T-helper 17 cell (primary cell): ENCODE data around the gene GRAMD1B. TPM values are rescaled to one million over a fixed set of nuclear protein-coding genes. Genes with fewer than 3 reads are reported as not detected.
"Not testable (repeated sequence)": the region's sequence is repeated elsewhere in the genome, so short reads cannot be mapped to it uniquely, and the experiment has no call there.

Experiments
- ATAC-seq: fragments of 150-1000 bp; cut with Tn5 transposase; 2 replicates; pipeline ENCODE4 v1.10.0; 2021; ENCODE audit warnings: mild to moderate bottlenecking, moderate library complexity
- DNase-seq, 3 donors: peaks; one replicate each; pipeline versions ENCODE4 v3.0.0 to v3.0.0-alpha.2; 2020 to 2021
- H3K9me3 ChIP-seq: one replicate; pipeline ENCODE4 v1.7.0; 2013; ENCODE audit warnings: low read length, mild to moderate bottlenecking; ENCODE audit not compliant: control insufficient read depth, poor library complexity, severe bottlenecking
- H3K27ac Mint-ChIP-seq: one replicate; pipeline ENCODE4 v1.8.0; 2022; ENCODE audit warnings: mild to moderate bottlenecking, moderate library complexity, mixed read lengths
- H3K27me3 Mint-ChIP-seq: one replicate; pipeline ENCODE4 v1.8.0; 2022; ENCODE audit warnings: mixed read lengths
- H3K36me3 Mint-ChIP-seq: one replicate; pipeline ENCODE4 v1.8.0; 2022; ENCODE audit warnings: low read depth, mixed read lengths
- H3K4me1 Mint-ChIP-seq: one replicate; pipeline ENCODE4 v1.8.0; 2022; ENCODE audit warnings: mild to moderate bottlenecking, mixed read lengths
- H3K4me3 Mint-ChIP-seq: one replicate; pipeline ENCODE4 v1.8.0; 2022; ENCODE audit warnings: mild to moderate bottlenecking, moderate library complexity, mixed read lengths
- total RNA-seq, 4 donors: library from RNA in 2 of 4; stranded (reverse) in 2 of 4; gene quantifications; one replicate each; pipeline ENCODE4 v1.2.3 and lab custom pipeline; 2022 to 2026

The GRAMD1B gene
- total RNA-seq, 2 donors from 2014 or later, result 25.1 to 33.1 TPM

DNA sequence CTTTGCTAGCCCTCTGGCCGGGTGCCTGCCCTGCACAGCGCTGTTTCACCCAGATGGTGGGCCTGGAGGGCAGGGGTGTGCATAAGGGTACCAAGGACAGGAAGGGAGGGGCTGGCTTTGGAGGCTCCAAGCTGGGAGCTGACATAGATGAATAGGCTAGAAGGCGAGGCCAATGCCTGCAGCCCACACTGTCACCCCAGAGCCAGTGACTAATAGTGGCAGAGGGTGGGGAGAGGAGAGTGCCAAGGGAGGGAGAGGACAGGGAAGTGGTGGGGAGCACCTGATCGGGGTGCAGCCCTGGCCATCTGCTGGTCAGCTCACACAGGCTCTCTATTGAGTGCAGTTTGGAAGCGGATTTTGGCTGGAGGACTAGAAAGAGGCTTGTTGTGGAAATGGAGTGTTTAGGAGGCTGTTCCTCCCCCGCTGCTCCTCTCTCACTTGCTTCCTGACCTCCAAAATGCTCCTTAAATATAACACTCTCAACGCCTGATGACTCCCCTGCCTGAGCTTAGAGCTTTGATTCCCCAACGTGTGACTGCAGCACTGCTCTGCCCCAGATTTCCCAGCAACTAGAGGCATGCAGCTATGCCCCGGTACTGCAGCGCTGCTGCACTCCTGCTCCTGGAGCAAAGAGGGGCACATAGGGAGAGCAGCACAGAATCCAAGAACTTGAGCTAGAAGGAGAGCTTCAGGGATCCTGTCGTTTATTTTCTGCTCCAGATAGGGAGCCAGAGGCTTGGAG, 89.2 kb downstream of the GRAMD1B start:
- ATAC-seq, result no peak

DNA sequence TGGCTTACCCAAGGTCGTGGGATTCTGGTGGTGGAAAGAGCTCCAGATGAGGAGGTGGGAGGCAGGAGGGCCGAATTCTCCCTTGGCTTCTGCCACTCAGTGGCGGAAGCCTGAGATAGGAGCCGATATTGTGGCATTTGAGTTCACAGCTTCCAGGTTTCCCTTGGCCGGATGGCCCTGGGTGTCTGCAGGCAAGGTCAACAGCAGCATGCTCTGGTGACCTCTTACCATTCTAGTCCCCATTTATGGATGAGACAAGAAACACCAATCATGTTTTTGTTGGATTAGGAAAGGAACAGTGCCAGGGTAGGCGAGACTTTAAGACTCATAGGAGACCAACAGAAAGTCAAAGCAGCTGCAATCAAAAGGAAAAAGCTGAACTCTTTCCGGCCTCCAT, 89.7 kb downstream of the GRAMD1B start:
- Mint-ChIP-seq H3K4me1 (peaks cover 25% of the 10 kb centered on the region), H3K27ac (no peak overlapping the region), H3K4me3 (no peak overlapping the region), H3K36me3 (peaks cover 2% of the 10 kb centered on the region), H3K27me3 (no peaks in the 10 kb centered on the region)
- H3K9me3 ChIP-seq, result no peaks in the 10 kb centered on the region
- ATAC-seq (no peak), DNase-seq (no peak)

More for the DNA sequence above, 89.2 kb downstream of the GRAMD1B start:
- peaks cover 28% of the 10 kb centered on the region for H3K4me1 Mint-ChIP-seq
- H3K36me3 Mint-ChIP-seq, result peaks cover 5% of the 10 kb centered on the region
- no peak overlapping the region for H3K4me3 Mint-ChIP-seq
- H3K27ac Mint-ChIP-seq, result no peak overlapping the region
- DNase-seq, result no peak
- H3K27me3 Mint-ChIP-seq, result no peaks in the 10 kb centered on the region
- no peaks in the 10 kb centered on the region for H3K9me3 ChIP-seq

DNA sequence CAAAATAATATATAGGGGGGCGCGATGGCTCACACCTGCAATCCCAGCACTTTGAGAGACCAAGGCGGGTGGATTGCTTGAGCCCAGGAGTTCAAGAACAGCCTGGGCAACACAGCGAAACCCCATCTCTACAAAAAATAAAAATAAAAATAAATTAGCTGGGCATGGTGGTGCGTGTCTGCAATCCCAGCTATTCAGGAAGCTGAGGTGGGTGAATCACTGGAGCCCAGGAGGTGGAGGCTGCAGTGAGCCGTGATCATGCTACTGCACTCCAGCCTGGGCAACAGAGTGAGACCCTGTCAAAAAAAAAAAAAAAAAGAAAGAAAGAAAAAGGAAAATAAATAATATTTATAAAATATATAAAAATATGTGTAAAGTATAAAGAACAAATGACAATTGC, 90.4 kb downstream of the GRAMD1B start:
- H3K4me1 Mint-ChIP-seq, result peaks cover 23% of the 10 kb centered on the region
- H3K36me3 Mint-ChIP-seq, H3K4me3 Mint-ChIP-seq, H3K27me3 Mint-ChIP-seq, H3K27ac Mint-ChIP-seq, DNase-seq, ATAC-seq, H3K9me3 ChIP-seq: not testable (repeated sequence)

DNA sequence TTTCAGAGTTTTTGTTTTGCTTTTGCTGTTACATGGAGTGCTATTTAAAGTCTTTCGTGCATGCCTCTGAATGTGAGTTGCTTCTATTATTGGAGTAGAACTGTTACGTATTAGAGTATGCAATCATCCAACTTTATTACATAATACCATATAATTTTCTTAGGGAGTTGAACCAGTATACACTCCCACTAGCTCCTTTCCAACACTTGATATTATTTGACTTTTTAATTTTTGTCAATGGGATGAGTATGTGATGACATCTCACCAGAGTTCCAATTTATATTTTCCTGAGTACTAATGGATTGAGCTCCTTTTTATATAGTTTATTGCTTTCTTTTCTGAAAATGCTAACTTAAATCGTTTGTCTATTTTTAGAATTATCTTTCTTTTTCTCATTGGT, 90.9 kb downstream of the GRAMD1B start:
- Mint-ChIP-seq H3K4me1 (peaks cover 23% of the 10 kb centered on the region), H3K36me3 (no peaks in the 10 kb centered on the region), H3K4me3 (no peak overlapping the region), H3K27me3 (no peaks in the 10 kb centered on the region), H3K27ac (no peak overlapping the region)
- no peak for DNase-seq
- ATAC-seq, result no peak
- H3K9me3 ChIP-seq, result no peaks in the 10 kb centered on the region

DNA sequence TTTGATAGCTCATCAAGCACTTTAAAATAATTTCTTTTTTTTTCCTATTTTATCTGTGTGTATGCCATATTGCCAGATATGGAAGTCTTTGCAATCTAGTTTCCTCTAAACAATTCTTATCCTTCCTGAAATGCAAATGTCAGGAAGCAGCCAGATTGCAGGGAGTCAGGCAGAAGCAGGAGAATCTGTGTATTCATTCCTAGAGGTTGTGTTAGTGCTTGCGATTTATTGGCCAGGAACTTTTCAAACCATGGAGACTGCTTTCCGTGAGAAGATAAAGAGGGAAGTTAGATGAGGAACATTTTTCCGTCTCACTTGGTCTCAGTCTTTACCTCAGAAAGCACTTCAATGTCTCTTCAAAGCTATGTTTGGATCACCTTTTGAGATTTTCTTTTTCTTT, 91.9 kb downstream of the GRAMD1B start:
- Mint-ChIP-seq H3K27me3 (no peaks in the 10 kb centered on the region), H3K27ac (no peak overlapping the region), H3K4me1 (peaks cover 19% of the 10 kb centered on the region), H3K36me3 (no peaks in the 10 kb centered on the region), H3K4me3 (no peak overlapping the region)
- no peak for DNase-seq
- ATAC-seq, result no peak
- no peaks in the 10 kb centered on the region for H3K9me3 ChIP-seq

DNA sequence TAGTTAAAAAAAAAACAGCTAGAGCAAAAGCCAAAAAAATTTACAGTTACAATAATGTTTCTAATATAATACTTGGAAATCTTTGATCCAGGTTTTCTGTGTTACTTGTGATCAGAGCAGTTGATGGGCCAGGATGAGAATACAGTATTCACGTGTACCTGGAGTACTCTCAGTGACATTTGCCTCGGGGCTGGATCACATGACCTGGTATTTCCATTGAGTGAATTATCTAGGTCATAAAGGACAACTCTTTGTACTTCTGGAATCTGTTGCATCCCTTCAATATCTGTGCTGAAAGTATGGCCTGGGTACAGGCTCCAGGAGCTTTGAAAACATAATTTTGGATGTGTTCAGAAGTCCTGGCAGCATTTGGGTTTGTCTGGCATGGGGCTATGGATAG, 93.5 kb downstream of the GRAMD1B start:
- no peak for DNase-seq
- no peak for ATAC-seq
- no peaks in the 10 kb centered on the region for H3K27me3 Mint-ChIP-seq
- no peak overlapping the region for H3K4me3 Mint-ChIP-seq
- H3K27ac Mint-ChIP-seq, result no peak overlapping the region
- no peaks in the 10 kb centered on the region for H3K9me3 ChIP-seq
- no peaks in the 10 kb centered on the region for H3K36me3 Mint-ChIP-seq
- peaks cover 7% of the 10 kb centered on the region for H3K4me1 Mint-ChIP-seq

DNA sequence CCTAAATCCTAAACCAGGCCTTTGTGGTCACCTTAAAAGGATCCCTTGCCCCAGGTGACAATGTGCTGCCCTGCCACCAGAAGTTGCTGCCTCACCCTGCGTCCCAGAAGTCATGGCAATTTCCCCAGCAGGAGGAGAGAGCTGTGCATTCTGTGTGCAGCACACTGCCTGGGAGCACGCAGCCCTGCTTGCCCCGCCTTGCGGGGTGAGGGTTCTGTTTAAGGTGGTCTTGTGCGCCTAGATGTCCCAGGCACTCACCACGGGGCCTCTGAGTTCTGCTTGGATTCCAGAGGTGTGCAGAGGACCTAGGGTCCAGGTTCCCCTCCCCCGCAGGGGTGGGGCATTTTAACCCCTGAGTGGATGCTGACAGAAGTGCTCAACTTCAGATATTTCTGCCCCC, 95.0 kb downstream of the GRAMD1B start:
- DNase-seq, result no peak
- Mint-ChIP-seq H3K36me3 (no peaks in the 10 kb centered on the region), H3K27me3 (no peaks in the 10 kb centered on the region), H3K27ac (no peak overlapping the region), H3K4me3 (no peak overlapping the region), H3K4me1 (peaks cover 5% of the 10 kb centered on the region)
- ATAC-seq, result no peak
- H3K9me3 ChIP-seq, result no peaks in the 10 kb centered on the region

- DNase-seq (no peak), ATAC-seq (no peak)
- no peaks in the 10 kb centered on the region for H3K36me3 Mint-ChIP-seq
- no peaks in the 10 kb centered on the region for H3K9me3 ChIP-seq
- peak overlapping the region; percentile 71 for H3K27ac Mint-ChIP-seq
- H3K4me3 Mint-ChIP-seq, result no peak overlapping the region
- H3K27me3 Mint-ChIP-seq, result no peaks in the 10 kb centered on the region
- peaks cover 5% of the 10 kb centered on the region for H3K4me1 Mint-ChIP-seq
Observed at GRCh38 chr11:123525511-123525918, 95.4 kb downstream of the GRAMD1B start.

DNA sequence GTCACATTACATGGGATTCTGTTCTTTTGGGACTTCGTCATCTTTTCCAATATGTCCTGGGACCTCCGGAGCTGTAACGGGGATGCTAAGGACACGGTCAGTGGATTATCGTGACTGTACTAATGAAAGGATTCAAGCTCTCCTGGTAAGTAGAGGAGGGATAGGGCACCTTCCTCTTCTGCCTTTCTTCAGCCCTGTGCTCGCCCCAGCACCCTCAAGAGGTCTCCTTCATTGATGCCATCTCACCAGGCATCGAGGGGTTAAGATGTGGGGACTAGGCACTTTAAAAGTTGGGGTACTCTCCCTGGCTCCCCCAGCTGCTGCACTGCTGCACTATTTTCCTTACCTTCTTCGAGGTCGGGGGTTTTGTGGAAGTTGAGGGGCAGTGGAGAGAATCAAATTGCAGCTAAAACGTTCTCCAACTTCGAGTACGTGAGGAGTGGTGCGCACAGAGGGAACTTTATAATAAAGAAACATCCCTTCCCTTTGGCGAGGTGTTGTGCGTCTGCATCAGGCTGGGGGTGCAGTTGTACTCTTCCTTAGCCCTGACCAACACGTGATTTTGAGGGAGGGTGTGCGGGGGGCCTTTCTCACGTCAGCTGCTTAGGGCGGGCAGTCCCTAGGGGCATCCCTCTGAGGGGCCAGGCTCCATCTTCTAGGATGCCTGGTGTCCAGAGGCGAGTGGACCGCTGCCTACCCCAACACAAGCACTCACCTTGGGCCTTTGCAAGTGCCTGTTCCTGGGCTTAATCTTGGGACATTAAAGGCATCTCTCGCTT, 96.1 kb downstream of the GRAMD1B start:
- DNase-seq (no peak), ATAC-seq (no peak)
- H3K27me3 Mint-ChIP-seq, result no peaks in the 10 kb centered on the region
- H3K9me3 ChIP-seq, result no peaks in the 10 kb centered on the region
- H3K27ac Mint-ChIP-seq, result peak overlapping the region; percentile 71
- no peaks in the 10 kb centered on the region for H3K36me3 Mint-ChIP-seq
- peaks cover 5% of the 10 kb centered on the region for H3K4me1 Mint-ChIP-seq
- no peak overlapping the region for H3K4me3 Mint-ChIP-seq

GRCh38 chr11:123526918-123527317, 96.8 kb downstream of the GRAMD1B start:
- Mint-ChIP-seq H3K36me3 (no peaks in the 10 kb centered on the region), H3K27me3 (no peaks in the 10 kb centered on the region), H3K27ac (no peak overlapping the region), H3K4me3 (no peak overlapping the region), H3K4me1 (peaks cover 8% of the 10 kb centered on the region)
- DNase-seq (no peak), ATAC-seq (no peak)
- H3K9me3 ChIP-seq, result no peaks in the 10 kb centered on the region

GRCh38 chr11:123527526-123527925, 97.5 kb downstream of the GRAMD1B start:
- no peak for ATAC-seq
- H3K27me3 Mint-ChIP-seq, result no peaks in the 10 kb centered on the region
- peaks cover 8% of the 10 kb centered on the region for H3K4me1 Mint-ChIP-seq
- DNase-seq, result no peak
- H3K27ac Mint-ChIP-seq, result no peak overlapping the region
- H3K9me3 ChIP-seq, result no peaks in the 10 kb centered on the region
- no peak overlapping the region for H3K4me3 Mint-ChIP-seq
- H3K36me3 Mint-ChIP-seq, result no peaks in the 10 kb centered on the region

GRCh38 chr11:123527947-123528346, 97.9 kb downstream of the GRAMD1B start:
- no peaks in the 10 kb centered on the region for H3K36me3 Mint-ChIP-seq
- no peaks in the 10 kb centered on the region for H3K27me3 Mint-ChIP-seq
- H3K9me3 ChIP-seq, result no peaks in the 10 kb centered on the region
- no peak overlapping the region for H3K27ac Mint-ChIP-seq
- no peak for DNase-seq
- H3K4me3 Mint-ChIP-seq, result no peak overlapping the region
- no peak for ATAC-seq
- peaks cover 8% of the 10 kb centered on the region for H3K4me1 Mint-ChIP-seq

DNA sequence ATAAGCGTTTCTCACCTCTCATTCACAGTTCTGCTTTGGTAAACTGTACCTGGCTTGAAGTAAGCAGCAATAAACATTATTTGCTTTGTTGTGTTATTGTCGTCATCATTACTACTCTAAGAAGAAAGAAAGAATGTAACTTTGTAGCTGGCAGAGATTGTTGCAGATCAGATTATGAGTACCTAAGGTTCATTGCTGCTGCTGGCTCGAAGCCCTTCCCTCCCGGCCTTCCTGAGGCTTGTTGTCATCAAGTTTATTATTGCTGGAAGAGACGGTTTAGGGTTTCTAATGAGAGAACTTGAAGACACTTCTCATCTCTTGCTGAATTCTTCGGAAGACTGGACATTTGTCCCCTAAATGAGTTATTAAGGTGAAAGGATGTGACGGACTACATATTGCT, 101.3 kb downstream of the GRAMD1B start:
- H3K4me1 Mint-ChIP-seq, result peaks cover 9% of the 10 kb centered on the region
- no peak overlapping the region for H3K27ac Mint-ChIP-seq
- H3K4me3 Mint-ChIP-seq, result no peak overlapping the region
- no peaks in the 10 kb centered on the region for H3K27me3 Mint-ChIP-seq
- no peaks in the 10 kb centered on the region for H3K9me3 ChIP-seq
- no peak for DNase-seq
- H3K36me3 Mint-ChIP-seq, result no peaks in the 10 kb centered on the region
- no peak for ATAC-seq

GRCh38 chr11:123532131-123532530, 102.1 kb downstream of the GRAMD1B start:
- no peaks in the 10 kb centered on the region for H3K9me3 ChIP-seq
- Mint-ChIP-seq H3K4me3 (no peak overlapping the region), H3K27me3 (no peaks in the 10 kb centered on the region), H3K36me3 (no peaks in the 10 kb centered on the region), H3K4me1 (peaks cover 14% of the 10 kb centered on the region), H3K27ac (no peak overlapping the region)
- ATAC-seq, result no peak
- no peak for DNase-seq
